WTC11 (cell line): ENCODE measurements around the gene SAP30L. TPM values are rescaled to one million over a fixed set of nuclear protein-coding genes. Genes with fewer than 3 reads are reported as not detected.

Experiments
- ARID4B ChIP-seq: sonication (generic); formaldehyde crosslinking; IDR thresholded peaks from 2 replicates; pipeline ENCODE4 v1.8.0; 2023; ENCODE audit warnings: missing genetic modification reagents, mild to moderate bottlenecking, borderline replicate concordance
- ATF2 ChIP-seq: sonication (generic); formaldehyde crosslinking; IDR thresholded peaks from 2 replicates; pipeline ENCODE4 v1.8.1; 2022; ENCODE audit warnings: low read depth, missing genetic modification reagents, borderline replicate concordance
- CDX4 ChIP-seq: fragments of 250-450 bp; sonication (Bioruptor Pico); IDR thresholded peaks from 2 replicates; pipeline ENCODE4 v1.9.0; 2021; ENCODE audit warnings: moderate library complexity, mild to moderate bottlenecking, inconsistent platforms, borderline replicate concordance
- EMX1 ChIP-seq: fragments of 250-450 bp; sonication (Bioruptor Pico); IDR thresholded peaks from 2 replicates; pipeline ENCODE4 v1.8.0; 2021; ENCODE audit warnings: mild to moderate bottlenecking
- GRHL2 ChIP-seq: fragments of 250-450 bp; sonication (Bioruptor Pico); IDR thresholded peaks from 2 replicates; pipeline ENCODE4 v1.8.0; 2022; ENCODE audit warnings: mild to moderate bottlenecking, moderate library complexity; ENCODE audit not compliant: insufficient replicate concordance, severe bottlenecking
- NR1H2 ChIP-seq: sonication (generic); formaldehyde crosslinking; IDR thresholded peaks from 2 replicates; pipeline ENCODE4 v1.9.0; 2021; ENCODE audit warnings: mild to moderate bottlenecking, moderate library complexity, missing genetic modification reagents
- PREB ChIP-seq: sonication (generic); formaldehyde crosslinking; IDR thresholded peaks from 2 replicates; pipeline ENCODE4 v1.8.1; 2022; ENCODE audit warnings: mild to moderate bottlenecking, missing genetic modification reagents, moderate library complexity, borderline replicate concordance
- SP1 ChIP-seq: sonication (generic); formaldehyde crosslinking; conservative IDR thresholded peaks from 2 replicates; pipeline ENCODE4 v1.8.1; 2022; ENCODE audit warnings: missing genetic modification reagents
- TEAD4 ChIP-seq: sonication (generic); formaldehyde crosslinking; IDR thresholded peaks from 2 replicates; pipeline ENCODE4 v1.8.0; 2022; ENCODE audit warnings: mild to moderate bottlenecking, missing genetic modification reagents
- ZBTB21 ChIP-seq: sonication (generic); formaldehyde crosslinking; IDR thresholded peaks from 2 replicates; pipeline ENCODE4 v1.8.1; 2023; ENCODE audit warnings: mild to moderate bottlenecking, missing genetic modification reagents, borderline replicate concordance
- ZMAT4 ChIP-seq: fragments of 250-450 bp; sonication (Bioruptor Pico); IDR thresholded peaks from 2 replicates; pipeline ENCODE4 v1.9.0; 2021; ENCODE audit warnings: mild to moderate bottlenecking
- ZNF317 ChIP-seq: sonication (generic); formaldehyde crosslinking; IDR thresholded peaks from 2 replicates; pipeline ENCODE4 v1.8.1; 2023; ENCODE audit warnings: low read depth, mild to moderate bottlenecking, moderate library complexity, missing genetic modification reagents, borderline replicate concordance
- ZNF416 ChIP-seq: fragments of 250-450 bp; sonication (Bioruptor Pico); IDR thresholded peaks from 2 replicates; pipeline ENCODE4 v1.9.0; 2021; ENCODE audit warnings: mild to moderate bottlenecking, inconsistent platforms
- ZNF425 ChIP-seq: fragments of 250-450 bp; sonication (Bioruptor Pico); conservative IDR thresholded peaks from 2 replicates; pipeline ENCODE4 v1.9.0; 2021; ENCODE audit warnings: mild to moderate bottlenecking
- total RNA-seq: library from RNA; stranded (reverse); gene quantifications from 3 replicates; pipeline ENCODE4 v1.2.3, GENCODE V29; 2021
- TF ChIP-seq, protein P1 (sequence below): sonication (generic); formaldehyde crosslinking; IDR thresholded peaks from 2 replicates; pipeline ENCODE4 v1.8.1; 2023; ENCODE audit warnings: mild to moderate bottlenecking, missing genetic modification reagents
- TF ChIP-seq, protein P2 (sequence below): sonication (generic); formaldehyde crosslinking; IDR thresholded peaks from 2 replicates; pipeline ENCODE4 v1.8.1; 2022; ENCODE audit warnings: mild to moderate bottlenecking, moderate library complexity, missing genetic modification reagents
- TF ChIP-seq, protein P3 (sequence below): sonication (generic); formaldehyde crosslinking; IDR thresholded peaks from 2 replicates; pipeline ENCODE4 v1.8.0; 2023; ENCODE audit warnings: mild to moderate bottlenecking, missing genetic modification reagents
- TF ChIP-seq, protein P4 (sequence below): sonication (generic); formaldehyde crosslinking; IDR thresholded peaks from 2 replicates; pipeline ENCODE4 v1.8.0; 2022; ENCODE audit warnings: mild to moderate bottlenecking, missing genetic modification reagents

Gene SAP30L
- total RNA-seq, 1 experiment from 2014 or later = 33.5 TPM

DNA sequence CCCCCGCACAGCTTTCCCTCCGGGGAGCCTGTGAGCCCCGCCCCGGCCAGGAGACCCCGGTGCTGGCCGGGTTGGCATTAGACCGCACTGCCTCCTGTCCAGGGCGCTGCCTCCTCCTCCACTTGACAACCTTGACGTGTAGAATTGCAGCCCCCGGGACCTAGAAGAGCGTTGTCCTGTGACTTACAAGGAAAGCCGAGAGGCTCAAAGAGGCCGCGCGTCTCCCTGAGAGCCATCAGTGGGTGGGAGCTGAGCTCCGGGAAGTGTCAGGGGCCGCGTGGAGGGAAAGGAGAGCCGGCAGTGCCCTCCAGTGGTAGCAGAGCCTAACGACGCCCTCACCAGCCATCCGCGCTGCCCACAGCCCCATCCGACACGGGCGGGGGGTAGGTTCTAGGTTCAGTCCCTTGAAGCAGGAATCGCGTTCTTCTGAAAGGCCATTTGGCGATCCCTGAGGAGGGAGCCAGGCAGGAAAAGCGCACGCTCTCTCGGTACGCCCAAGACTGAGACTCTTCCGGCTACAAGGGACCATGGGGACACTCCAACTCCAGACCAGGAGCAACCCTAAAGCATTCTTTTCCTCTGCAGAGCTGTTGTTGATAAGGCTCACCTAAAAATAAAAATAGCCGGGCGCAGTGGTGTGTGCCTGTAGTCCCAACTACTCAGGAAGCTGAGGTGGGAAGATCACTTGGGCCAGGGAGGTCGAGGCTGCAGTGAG lies 40.6 kb upstream of the SAP30L start (continued):
- TF ChIP-seq PREB (CRISPR knock-in tag) = no peak
- no peak for TF ChIP-seq NR1H2 (CRISPR knock-in tag)
- TF ChIP-seq CDX4 (CRISPR knock-in tag) = no peak
- TF ChIP-seq GRHL2 (CRISPR knock-in tag) = no peak
- TF ChIP-seq, protein P1, sequence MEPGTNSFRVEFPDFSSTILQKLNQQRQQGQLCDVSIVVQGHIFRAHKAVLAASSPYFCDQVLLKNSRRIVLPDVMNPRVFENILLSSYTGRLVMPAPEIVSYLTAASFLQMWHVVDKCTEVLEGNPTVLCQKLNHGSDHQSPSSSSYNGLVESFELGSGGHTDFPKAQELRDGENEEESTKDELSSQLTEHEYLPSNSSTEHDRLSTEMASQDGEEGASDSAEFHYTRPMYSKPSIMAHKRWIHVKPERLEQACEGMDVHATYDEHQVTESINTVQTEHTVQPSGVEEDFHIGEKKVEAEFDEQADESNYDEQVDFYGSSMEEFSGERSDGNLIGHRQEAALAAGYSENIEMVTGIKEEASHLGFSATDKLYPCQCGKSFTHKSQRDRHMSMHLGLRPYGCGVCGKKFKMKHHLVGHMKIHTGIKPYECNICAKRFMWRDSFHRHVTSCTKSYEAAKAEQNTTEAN (CRISPR knock-in tag) = no peak
- TF ChIP-seq, protein P2, sequence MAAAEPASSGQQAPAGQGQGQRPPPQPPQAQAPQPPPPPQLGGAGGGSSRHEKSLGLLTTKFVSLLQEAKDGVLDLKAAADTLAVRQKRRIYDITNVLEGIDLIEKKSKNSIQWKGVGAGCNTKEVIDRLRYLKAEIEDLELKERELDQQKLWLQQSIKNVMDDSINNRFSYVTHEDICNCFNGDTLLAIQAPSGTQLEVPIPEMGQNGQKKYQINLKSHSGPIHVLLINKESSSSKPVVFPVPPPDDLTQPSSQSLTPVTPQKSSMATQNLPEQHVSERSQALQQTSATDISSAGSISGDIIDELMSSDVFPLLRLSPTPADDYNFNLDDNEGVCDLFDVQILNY = no peak
- TF ChIP-seq, protein P3, sequence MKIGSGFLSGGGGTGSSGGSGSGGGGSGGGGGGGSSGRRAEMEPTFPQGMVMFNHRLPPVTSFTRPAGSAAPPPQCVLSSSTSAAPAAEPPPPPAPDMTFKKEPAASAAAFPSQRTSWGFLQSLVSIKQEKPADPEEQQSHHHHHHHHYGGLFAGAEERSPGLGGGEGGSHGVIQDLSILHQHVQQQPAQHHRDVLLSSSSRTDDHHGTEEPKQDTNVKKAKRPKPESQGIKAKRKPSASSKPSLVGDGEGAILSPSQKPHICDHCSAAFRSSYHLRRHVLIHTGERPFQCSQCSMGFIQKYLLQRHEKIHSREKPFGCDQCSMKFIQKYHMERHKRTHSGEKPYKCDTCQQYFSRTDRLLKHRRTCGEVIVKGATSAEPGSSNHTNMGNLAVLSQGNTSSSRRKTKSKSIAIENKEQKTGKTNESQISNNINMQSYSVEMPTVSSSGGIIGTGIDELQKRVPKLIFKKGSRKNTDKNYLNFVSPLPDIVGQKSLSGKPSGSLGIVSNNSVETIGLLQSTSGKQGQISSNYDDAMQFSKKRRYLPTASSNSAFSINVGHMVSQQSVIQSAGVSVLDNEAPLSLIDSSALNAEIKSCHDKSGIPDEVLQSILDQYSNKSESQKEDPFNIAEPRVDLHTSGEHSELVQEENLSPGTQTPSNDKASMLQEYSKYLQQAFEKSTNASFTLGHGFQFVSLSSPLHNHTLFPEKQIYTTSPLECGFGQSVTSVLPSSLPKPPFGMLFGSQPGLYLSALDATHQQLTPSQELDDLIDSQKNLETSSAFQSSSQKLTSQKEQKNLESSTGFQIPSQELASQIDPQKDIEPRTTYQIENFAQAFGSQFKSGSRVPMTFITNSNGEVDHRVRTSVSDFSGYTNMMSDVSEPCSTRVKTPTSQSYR (CRISPR knock-in tag) = no peak
- no peak for TF ChIP-seq SP1 (CRISPR knock-in tag)
- no peak for TF ChIP-seq ZMAT4 (CRISPR knock-in tag)
- no peak; the same call in 1 of the 2 replicates for TF ChIP-seq ZNF425
- TF ChIP-seq EMX1 = no peak
- TF ChIP-seq ZNF317 (CRISPR knock-in tag) = no peak
- TF ChIP-seq ZBTB21 = no peak
- no peak for TF ChIP-seq ZNF416 (CRISPR knock-in tag)
- TF ChIP-seq, protein P4, sequence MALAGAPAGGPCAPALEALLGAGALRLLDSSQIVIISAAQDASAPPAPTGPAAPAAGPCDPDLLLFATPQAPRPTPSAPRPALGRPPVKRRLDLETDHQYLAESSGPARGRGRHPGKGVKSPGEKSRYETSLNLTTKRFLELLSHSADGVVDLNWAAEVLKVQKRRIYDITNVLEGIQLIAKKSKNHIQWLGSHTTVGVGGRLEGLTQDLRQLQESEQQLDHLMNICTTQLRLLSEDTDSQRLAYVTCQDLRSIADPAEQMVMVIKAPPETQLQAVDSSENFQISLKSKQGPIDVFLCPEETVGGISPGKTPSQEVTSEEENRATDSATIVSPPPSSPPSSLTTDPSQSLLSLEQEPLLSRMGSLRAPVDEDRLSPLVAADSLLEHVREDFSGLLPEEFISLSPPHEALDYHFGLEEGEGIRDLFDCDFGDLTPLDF (CRISPR knock-in tag) = no peak
- no peak for TF ChIP-seq ATF2 (CRISPR knock-in tag)
- no peak for TF ChIP-seq TEAD4 (CRISPR knock-in tag)
- TF ChIP-seq ARID4B (CRISPR knock-in tag) = no peak
